H54 (cell line): Measurements from ENCODE around the gene CST11.
"Not testable (repeated sequence)": the region's sequence is repeated elsewhere in the genome, so short reads cannot be mapped to it uniquely, and the experiment has no call there.

Experiments
- DNase-seq: peaks from one replicate; pipeline ENCODE4 v3.0.0; 2011; ENCODE audit warnings: low spot score, mixed read lengths; ENCODE audit not compliant: insufficient read length
- FAIRE-seq: peaks from 3 replicates; lab custom pipeline; 2011; peaks lifted over from hg19 to GRCh38; lab: Jason Lieb, UNC
- POLR2A ChIP-seq: IDR thresholded peaks from 2 replicates; pipeline ENCODE4 v1.6.1; 2011; ENCODE audit warnings: low read depth, mild to moderate bottlenecking, low read length

The CST11 gene, protein sequence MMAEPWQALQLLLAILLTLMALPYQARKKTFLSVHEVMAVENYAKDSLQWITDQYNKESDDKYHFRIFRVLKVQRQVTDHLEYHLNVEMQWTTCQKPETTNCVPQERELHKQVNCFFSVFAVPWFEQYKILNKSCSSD

DNA sequence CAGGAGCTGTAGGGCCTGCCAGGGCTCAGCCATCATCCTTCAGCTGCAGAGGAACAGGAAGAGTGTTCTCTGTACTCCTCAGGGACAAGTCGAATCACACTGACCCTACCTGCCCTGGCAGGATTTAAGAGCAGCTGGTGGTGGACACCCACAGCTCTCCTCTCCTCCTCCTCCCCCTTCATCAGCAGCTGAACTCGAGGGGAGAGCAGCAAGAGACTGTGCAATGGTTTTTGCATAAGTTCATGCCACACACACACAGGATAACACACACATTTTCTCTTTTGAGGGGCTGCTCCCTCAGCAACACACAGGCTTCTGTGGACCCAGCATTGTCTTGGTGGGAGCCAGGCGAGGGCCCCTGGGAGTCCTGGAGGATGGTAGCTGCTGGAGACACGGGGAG lies at the start of gene CST11:
Gene CST11, minus strand, starts transcription at position 101 of the 400 bp plus-strand sequence. Its CDS starts 65 bp downstream, at position 36.
- TF ChIP-seq POLR2A: no peak
- FAIRE-seq: no peak
- DNase-seq: no peak

DNA sequence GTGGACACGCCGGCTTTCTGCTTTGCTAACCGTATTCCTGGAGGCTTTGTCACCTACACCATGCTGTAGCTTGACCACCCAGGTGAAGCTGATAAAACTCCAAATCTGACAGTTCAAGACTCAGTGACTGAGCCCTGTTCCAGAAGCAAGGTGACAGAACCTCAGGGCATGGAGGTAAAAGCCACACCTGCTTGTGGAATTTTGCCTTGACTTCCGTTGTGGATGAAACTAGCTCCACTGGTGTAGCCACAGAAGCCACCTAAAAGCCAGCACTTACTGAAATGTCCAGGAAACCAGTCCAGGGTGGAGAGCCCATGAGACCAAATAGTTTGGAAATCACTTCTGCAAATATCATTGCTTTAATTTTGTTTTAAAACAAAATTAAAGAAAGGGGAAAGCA lies 49.2 kb upstream of the CST11 start:
- FAIRE-seq (no peak), DNase-seq (no peak)
- no peak for TF ChIP-seq POLR2A

DNA sequence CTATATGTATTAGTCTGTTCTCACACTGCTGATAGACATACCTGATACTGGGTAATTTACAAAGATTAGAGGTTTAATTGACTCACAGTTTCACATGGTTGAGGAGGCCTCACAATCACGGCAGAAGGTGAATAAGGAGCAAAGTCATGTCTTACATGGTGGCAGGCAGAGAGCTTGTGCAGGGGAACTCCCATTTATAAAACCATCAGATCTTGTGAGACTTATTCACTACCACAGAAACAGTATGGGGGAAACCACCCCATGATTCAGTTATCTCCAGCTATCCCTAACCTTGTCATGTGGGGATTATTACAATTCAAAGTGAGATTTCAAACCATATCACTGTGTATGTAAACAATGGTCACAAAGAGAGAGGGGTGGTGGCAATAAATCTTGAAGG lies 44.9 kb upstream of the CST11 start:
- DNase-seq (no peak), FAIRE-seq (no peak)
- no peak for TF ChIP-seq POLR2A

DNA sequence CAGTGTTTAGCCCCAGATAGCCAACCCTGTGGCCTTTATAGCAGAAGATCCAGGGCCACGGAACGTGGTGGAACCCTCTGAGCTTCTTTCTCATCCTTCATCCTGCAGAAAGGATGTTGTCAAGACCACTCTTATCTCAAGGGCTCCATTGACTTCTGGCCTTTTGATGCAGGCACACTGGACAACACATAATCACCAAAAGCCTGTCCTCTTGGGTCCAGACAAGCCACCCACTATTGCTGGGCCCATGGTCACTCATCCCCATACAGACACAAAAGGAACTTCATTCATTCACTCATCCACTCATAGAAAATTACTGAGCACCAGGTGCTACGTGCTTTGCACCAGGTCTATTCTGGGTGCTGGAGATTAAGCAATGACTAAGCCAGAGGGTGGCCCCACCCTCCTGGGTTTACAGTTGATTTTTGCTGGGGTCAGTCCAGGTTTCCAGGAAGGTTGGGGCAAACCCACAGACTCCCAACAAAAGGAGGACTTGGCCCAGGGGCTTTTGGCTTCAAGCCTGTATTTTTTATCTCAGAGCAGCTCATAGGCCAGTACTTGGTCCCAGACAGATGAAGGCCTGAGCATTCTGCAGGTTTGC lies 40.6 kb upstream of the CST11 start:
- FAIRE-seq (no peak), DNase-seq (no peak)
- no peak for TF ChIP-seq POLR2A

DNA sequence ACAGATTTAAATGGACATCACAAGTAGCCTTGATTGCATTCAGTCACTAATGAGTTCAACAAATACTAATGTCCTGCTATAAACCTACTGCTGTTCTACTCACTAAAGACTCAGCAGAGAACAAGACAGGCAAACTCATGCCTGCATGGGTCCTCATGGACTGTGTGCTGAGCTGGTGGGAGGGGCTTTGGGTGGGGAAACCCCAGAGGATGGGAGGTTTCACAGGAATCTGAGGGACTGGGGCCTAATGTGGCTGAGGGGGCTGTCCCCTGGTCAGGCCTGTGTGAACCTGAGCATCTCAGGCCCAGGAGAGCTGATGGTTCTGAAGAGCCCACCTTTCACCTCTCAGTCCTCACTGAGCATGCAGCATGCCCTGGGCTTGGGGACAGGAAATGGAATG lies 39.6 kb upstream of the CST11 start:
- no peak for FAIRE-seq
- no peak for DNase-seq
- no peak for TF ChIP-seq POLR2A

DNA sequence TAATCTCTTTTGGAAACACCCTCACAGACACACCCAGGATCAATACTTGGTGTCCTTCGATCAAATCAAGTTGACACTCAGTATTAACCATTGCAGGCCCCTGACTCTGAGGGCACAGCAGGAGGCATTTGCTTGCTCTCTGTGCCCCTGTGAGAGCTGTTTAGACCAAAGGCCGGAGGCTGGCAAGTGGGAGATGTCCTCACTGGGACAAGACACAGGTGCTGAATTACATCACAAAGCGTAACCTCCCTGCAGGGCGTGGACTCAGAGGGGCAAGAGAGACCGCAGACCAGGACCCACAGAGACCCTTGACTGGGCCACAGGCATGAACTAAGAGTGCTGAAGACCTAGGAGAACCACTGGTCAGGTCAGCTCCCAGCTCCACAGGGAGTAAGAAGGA lies 38.1 kb upstream of the CST11 start, which contains the start of gene CST8:
Gene CST8, plus strand, starts transcription at position 301 of the 400 bp plus-strand sequence. CDS start 551 bp downstream, outside the sequence.
- no peak for DNase-seq
- no peak for TF ChIP-seq POLR2A
- no peak for FAIRE-seq

DNA sequence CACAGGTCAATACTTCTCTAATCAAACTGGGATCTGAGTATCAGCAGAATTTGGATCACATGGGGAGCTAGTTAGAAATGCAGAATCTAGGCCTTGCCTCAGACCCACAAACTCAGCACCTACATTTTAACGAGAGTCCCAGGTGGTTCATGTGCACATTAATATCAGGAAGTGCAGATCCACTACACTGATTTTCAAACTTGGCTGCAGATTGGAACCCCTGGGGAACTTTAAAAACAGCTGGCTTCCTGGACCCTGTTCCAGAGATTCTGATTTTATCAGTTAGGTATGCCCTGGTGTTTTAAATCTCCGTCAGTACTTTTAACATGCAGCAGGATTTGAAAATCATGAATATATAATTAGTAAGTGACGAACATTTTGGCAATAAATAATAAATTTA lies 36.3 kb upstream of the CST11 start:
- TF ChIP-seq POLR2A: no peak
- no peak for FAIRE-seq
- DNase-seq: no peak

DNA sequence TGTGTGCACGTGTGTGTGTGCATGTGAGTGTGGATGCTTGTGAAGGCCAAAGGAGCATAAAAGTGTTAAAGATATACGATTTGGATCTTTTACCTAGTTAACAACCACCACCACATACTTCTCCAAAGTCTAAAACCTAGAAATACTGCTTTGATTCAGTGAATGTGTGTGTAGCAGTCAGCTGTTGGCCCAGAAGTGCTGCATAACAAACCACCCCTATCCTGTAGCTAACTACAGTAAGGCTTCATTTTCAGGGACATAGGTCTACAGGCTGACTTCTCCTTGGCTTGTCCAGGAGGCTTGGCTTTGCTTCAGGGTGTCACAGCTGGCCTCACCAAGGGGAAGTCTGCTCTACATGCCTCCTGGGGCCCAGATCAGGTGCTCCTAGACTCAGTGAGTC lies 35.8 kb upstream of the CST11 start:
- FAIRE-seq: no peak
- DNase-seq: no peak
- no peak for TF ChIP-seq POLR2A

DNA sequence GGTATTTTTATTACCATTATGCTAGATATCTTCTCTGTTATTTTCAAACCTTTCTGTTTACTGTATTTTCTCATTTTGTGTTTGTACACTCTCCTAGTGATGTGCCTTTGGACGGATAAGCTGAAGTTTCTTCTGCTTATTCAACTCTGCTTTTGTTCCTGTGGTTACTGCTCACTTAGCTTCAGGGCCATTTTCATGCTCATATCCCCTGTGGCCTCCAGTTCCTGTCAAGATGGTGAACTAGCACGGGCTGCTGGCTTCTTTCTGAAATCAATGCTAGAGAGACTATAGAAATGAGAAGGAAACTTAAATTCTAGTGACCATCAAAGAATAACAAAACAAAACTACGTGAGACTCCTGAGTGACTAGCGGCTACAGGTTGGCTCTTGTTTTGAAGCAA lies 31.4 kb upstream of the CST11 start:
- FAIRE-seq: no peak
- no peak for DNase-seq

DNA sequence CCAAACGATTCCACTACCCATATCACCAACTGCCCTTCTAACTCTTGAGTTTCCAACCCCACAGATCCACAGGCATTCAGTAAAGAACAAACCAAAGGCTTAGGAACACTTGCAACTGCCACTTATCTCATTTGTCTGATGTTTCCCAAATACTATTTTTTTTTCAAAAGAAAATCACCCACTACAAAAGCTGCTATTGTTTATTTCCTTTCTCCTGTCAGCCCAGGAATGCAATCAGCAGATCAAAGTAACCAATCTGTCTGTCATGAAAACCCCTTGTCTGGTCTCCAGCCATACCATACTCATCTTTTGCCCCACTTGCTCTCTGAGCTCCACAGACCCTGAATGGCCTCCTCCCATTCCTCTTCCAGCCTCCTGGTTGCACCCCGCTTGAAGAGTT lies 29.5 kb upstream of the CST11 start:
- FAIRE-seq: no peak
- no peak for DNase-seq
- TF ChIP-seq POLR2A: no peak

More for the DNA sequence above, 31.4 kb upstream of the CST11 start:
- no peak for TF ChIP-seq POLR2A

DNA sequence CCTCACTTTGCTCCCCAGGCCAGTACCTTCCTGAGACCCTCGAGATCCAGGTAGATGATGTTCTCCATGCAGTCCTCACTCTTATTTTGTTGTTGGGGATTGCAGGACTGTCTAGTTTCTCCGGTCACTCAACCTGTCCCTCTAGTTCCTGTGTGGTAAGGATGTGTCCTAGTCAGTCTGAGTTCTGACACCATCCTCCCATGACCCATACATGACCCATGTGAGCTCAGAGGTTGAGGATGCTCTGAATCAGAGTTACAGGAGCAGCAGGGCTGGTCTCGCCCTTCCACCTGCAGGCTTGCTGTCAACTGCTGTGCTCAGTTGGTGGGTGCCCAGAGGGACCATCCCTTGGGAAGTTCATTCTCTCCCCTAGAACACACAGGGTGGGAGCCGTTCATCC lies 26.4 kb upstream of the CST11 start:
- FAIRE-seq: no peak
- DNase-seq: no peak
- TF ChIP-seq POLR2A: no peak

DNA sequence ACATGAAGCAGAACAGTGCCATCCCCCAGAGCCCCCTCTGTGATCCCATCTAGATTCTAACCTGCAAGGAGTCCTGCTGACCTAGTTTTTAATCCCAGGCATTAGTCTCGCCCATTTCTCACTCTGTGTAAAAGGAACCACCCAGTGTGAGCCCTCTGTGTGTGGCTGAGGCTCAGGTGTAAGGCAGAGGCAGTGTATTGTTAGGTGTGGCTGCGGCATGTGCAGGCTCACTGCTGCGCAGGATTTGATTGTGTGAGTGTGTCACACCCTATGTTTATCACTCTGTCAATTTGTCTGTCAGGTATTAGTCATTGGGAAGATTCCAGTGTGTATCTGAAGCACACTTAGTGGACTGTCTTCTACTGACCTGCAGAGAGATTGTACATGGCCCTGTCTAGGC lies 24.5 kb upstream of the CST11 start:
- no peak for TF ChIP-seq POLR2A
- no peak for DNase-seq

DNA sequence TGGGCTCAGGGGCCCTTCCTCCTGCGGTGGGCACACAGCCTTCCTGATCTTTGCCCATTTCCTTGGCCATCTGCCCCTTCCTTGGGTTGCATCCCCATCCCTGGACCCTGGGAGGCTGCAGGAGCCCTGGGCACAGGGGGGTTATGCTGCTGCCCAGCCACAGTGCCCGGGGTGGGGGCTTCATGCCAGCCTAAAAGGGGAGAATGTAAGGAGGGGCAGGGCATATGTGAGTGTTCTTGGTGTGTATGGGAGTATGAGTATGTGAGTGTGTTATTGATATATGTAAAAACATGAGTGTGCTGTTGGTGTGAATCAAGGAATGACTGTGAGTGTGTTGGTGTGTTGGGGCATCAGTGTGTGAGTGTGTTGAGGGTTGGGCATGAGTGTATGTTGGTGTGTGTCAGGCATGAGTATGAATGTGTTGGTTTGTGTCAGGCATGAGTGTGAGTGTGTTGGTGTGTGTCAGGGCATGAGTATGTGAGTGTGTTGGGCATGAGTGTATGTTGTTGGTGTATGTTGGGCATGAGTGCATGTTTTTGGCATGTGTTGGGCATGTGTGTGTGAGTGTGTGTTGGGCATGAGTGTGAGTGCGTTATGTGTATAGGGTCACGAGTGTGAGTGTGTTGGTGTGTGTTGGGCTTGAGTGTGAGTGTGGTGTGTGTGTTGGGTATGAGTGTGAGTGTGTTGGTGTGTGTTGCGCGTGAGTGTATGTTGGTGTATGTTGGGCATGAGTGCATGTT lies 23.5 kb upstream of the CST11 start:
- DNase-seq: no peak

More for the DNA sequence above, 24.5 kb upstream of the CST11 start:
- FAIRE-seq: no peak

DNA sequence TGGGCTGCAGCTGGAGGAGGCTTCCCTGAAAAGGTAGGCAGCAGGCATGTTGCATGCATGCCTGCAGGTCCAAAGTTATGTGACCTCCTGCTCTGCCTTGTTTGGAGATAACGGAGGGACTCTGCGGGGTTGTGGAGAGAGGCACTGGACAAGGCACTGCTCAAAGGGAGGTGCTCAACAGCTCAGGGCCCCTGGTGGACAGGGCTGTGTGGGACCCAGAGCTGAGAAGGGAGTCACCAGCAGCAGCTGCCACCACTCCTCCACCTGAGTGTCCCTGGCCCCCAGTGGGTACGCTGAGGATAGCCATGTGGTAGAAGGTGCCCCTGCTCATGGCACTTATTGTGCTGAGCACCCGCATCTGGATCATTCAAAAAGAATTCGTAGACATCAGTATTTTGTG lies 22.7 kb upstream of the CST11 start:
- no peak for TF ChIP-seq POLR2A
- no peak for DNase-seq
- no peak for FAIRE-seq

More for the DNA sequence above, 23.5 kb upstream of the CST11 start:
- no peak for TF ChIP-seq POLR2A
- FAIRE-seq: no peak

DNA sequence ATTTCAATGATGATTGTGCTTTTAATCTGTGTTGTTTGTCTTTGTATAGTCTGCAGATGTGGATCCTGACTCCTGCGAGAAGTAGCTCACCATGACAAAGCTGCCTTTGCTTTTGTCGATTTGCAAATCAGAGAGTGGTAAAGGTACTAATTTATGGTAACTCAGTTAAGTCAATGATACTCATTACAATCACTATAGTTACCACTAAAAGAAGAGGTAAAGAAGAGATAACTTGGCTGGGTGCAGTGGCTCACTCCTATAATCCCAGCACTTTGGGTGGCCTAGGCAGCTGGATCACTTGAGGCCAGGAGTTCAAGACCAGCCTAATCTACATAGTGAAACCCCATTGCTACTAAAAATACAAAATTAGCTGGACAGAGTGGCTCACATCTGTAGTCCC lies 20.6 kb upstream of the CST11 start:
- not testable (repeated sequence) for FAIRE-seq, DNase-seq

DNA sequence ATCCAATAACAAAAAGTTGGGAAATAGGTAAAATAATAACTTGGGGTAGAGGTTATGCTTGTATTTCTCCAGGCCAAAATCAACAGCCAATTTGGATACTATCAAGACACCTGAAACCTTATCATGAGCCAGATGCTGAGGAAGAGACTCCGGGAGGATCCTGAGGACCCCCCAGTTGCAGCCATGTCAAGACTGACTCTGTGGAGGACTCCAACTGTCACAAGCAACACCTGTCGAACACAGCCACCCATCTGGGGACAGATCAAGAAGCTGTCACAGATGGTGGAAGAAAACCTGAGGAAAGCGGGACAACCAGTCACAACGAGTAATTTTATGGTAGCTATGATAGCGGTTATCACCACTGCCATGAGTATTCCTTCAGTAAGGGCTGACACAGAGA lies 19.6 kb upstream of the CST11 start:
- FAIRE-seq, DNase-seq: not testable (repeated sequence)

DNA sequence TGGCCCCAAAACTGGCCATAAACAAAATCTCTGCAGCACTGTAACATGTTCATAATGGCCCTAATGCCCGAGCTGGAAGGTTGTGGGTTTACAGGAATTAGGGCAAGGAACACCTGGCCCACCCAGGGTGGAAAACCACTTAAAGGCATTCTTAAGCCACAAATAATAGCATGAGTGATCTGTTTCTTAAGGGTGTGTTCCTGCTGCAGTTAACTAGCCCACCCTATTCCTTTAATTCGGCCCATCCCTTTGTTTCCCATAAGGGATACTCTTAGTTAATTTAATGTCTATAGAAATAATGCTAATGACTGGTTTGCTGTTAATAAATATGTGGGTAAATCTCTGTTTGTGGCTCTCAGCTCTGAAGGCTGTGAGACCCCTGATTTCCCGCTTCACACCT lies 14.3 kb upstream of the CST11 start:
- FAIRE-seq, DNase-seq: not testable (repeated sequence)
